K562 (cell line): ENCODE measurements around the gene C16orf74. TPM values are rescaled to one million over a fixed set of nuclear protein-coding genes. Genes with fewer than 3 reads are reported as not detected.

Source experiments
- CEBPG ChIP-seq, 3 experiments: fragments of 200-800 bp in 1 of 3; sonication (Bioruptor generic) in 1 of 3; sonication (generic) in 1 of 3; formaldehyde crosslinking in 1 of 3; IDR thresholded peaks in 2 of 3; conservative IDR thresholded peaks in 1 of 3; 2 replicates each; pipeline versions ENCODE4 v1.6.1 to v1.8.0; 2016 to 2022; ENCODE audit warnings: missing compliant biosample characterization in 2 of 3, missing genetic modification characterization in 2 of 3, mild to moderate bottlenecking in 1 of 3, missing genetic modification reagents in 1 of 3
- KDM5B ChIP-seq: fragments of 200-600 bp; sonication (generic); IDR thresholded peaks from 2 replicates; pipeline ENCODE4 v1.6.1; 2012; ENCODE audit warnings: low read depth, mild to moderate bottlenecking, moderate library complexity, low read length, control low read depth, inconsistent platforms; ENCODE audit not compliant: insufficient replicate concordance
- MAFG ChIP-seq: fragments of 450-650 bp; conservative IDR thresholded peaks from 2 replicates; pipeline ENCODE4 v1.6.1; 2016; ENCODE audit warnings: missing genetic modification characterization, missing compliant biosample characterization
- ZBTB11 ChIP-seq, 3 experiments: fragments of 200-800 bp in 1 of 3; fragments of 250-450 bp in 1 of 3; fragments of 450-650 bp in 1 of 3; sonication (Bioruptor Pico) in 1 of 3; sonication (Bioruptor generic) in 1 of 3; formaldehyde crosslinking in 1 of 3; IDR thresholded peaks; 2 replicates each; pipeline versions ENCODE4 v1.6.1 to v1.8.0; 2016 to 2022; ENCODE audit warnings: mild to moderate bottlenecking in 2 of 3, missing genetic modification characterization in 2 of 3, missing compliant biosample characterization in 1 of 3, moderate library complexity in 1 of 3
- ZNF184 ChIP-seq: sonication (generic); formaldehyde crosslinking; IDR thresholded peaks from 2 replicates; pipeline ENCODE4 v1.5.0; 2020; ENCODE audit warnings: missing genetic modification reagents
- polyA plus RNA-seq, 8 experiments: library from polyadenylated mRNA; depleted of rRNA in 4 of 8; stranded (reverse) in 5 of 8; unstranded in 3 of 8; fragments of >200 nt; fragmentation: Nextera tagmentation in 2 of 8; fragmentation: Illumina TruSeq in 1 of 8; extraction: Ambion mirVana in 2 of 8; extraction: Trizol in 1 of 8; gene quantifications; 2 replicates each; pipeline versions ENCODE4 v1.2.1 to v1.2.3, GENCODE V29; 2011 to 2014; ENCODE audit warnings: inconsistent platforms in 1 of 8, missing spikeins in 1 of 8
- total RNA-seq, 7 experiments: library from RNA; depleted of rRNA in 6 of 7; stranded (reverse); fragments of >200 nt in 6 of 7; fragmentation: Illumina TruSeq in 2 of 7; extraction: Trizol in 2 of 7; gene quantifications; 2 replicates each; pipeline versions ENCODE4 v1.2.1 to v1.2.3, GENCODE V29; 2011 to 2021; ENCODE audit warnings: low replicate concordance in 1 of 7

The C16orf74 gene
- total and polyA plus RNA-seq, 9 of the 15 experiments (the other 6 are each of a cell fraction or from before 2014, with no cell fraction given), result not detected

GRCh38 chr16:85782451-85782850 is 31.6 kb upstream of the C16orf74 start (continued):
- TF ChIP-seq ZBTB11 (CRISPR knock-in tag; IDR thresholded peaks at IDR 0.05), result no peak
- TF ChIP-seq KDM5B, result no peak
- TF ChIP-seq MAFG (tag), result no peak
- no peak for TF ChIP-seq CEBPG (CRISPR knock-in tag; IDR thresholded peaks at IDR 0.05)
- no peak for TF ChIP-seq CEBPG (tag; conservative IDR thresholded peaks at IDR 0.05 in 1 of 2, IDR thresholded peaks at IDR 0.05 in 1 of 2)
- TF ChIP-seq ZNF184 (CRISPR knock-in tag), result no peak
